Measurements from ENCODE around the gene RASL10A. TPM values are rescaled to one million over a fixed set of nuclear protein-coding genes. Genes with fewer than 3 reads are reported as not detected.
A peak's percentile ranks its signal among the peaks of the same experiment; 100 is the strongest.

Gene RASL10A
- total and polyA plus RNA-seq, 5 donors, result 1.1 to 2.9 (median 1.4) TPM

GRCh38 chr22:29330753-29331152, 15.3 kb upstream of the RASL10A start:
- Histone ChIP-seq H3K4me1 (ENCODE audit: control insufficient read depth, insufficient read depth, low read length) (peaks cover 2% of the 10 kb centered on the region), H3K27me3 (ENCODE audit: control insufficient read depth, insufficient read depth) (no peaks in the 10 kb centered on the region), H3K27ac (ENCODE audit: low read length) (no peak overlapping the region), H3K4me3 (ENCODE audit: low read length) (no peak overlapping the region), H3K9me3 (ENCODE audit: control insufficient read depth, low read length) (no peaks in the 10 kb centered on the region)
- DNase-seq, result peak; percentile 77 to 86 (median 83)
- ATAC-seq, result peak; percentile 37 to 71
- WGBS, result 50% methylated on average over 9 of the region's 9 CpGs
- intact Hi-C loops (cut with DNase I), result no loop called here

GRCh38 chr22:29330291-29330690, 14.8 kb upstream of the RASL10A start:
- ATAC-seq, result no peak
- Histone ChIP-seq H3K9me3 (ENCODE audit: control insufficient read depth, low read length) (no peaks in the 10 kb centered on the region), H3K4me1 (ENCODE audit: control insufficient read depth, insufficient read depth, low read length) (peaks cover 2% of the 10 kb centered on the region), H3K27me3 (ENCODE audit: control insufficient read depth, insufficient read depth) (no peaks in the 10 kb centered on the region), H3K4me3 (ENCODE audit: low read length) (no peak overlapping the region), H3K27ac (ENCODE audit: low read length) (no peak overlapping the region)
- intact Hi-C loops (cut with DNase I), result no loop called here
- peak in 2 of 3 donors; percentile 35 to 39 for DNase-seq
- 86% methylated on average over 19 of the region's 19 CpGs for WGBS

GRCh38 chr22:29329581-29329980, 14.1 kb upstream of the RASL10A start:
- ATAC-seq (no peak), DNase-seq (peak in 1 of 3 donors; percentile 31)
- Histone ChIP-seq H3K27me3 (ENCODE audit: control insufficient read depth, insufficient read depth) (no peaks in the 10 kb centered on the region), H3K4me1 (ENCODE audit: control insufficient read depth, insufficient read depth, low read length) (peaks cover 2% of the 10 kb centered on the region), H3K4me3 (ENCODE audit: low read length) (no peak overlapping the region), H3K27ac (ENCODE audit: low read length) (no peak overlapping the region), H3K9me3 (ENCODE audit: control insufficient read depth, low read length) (no peaks in the 10 kb centered on the region)
- WGBS, result 86% methylated on average over 11 of the region's 11 CpGs
- intact Hi-C loops (cut with DNase I), result no loop called here

- H3K27me3 ChIP-seq (ENCODE audit: control insufficient read depth, insufficient read depth), result no peaks in the 10 kb centered on the region
- no peak overlapping the region for H3K4me3 ChIP-seq (ENCODE audit: low read length)
- no peak overlapping the region for H3K27ac ChIP-seq (ENCODE audit: low read length)
- H3K4me1 ChIP-seq (ENCODE audit: control insufficient read depth, insufficient read depth, low read length), result peaks cover 2% of the 10 kb centered on the region
- DNase-seq, result peak in 2 of 3 donors; percentile 33 to 63
- intact Hi-C loops (cut with DNase I), result no loop called here
- ATAC-seq, result no peak
- no peaks in the 10 kb centered on the region for H3K9me3 ChIP-seq (ENCODE audit: control insufficient read depth, low read length)
- WGBS, result 79% methylated on average over 34 of the region's 34 CpGs
Observed at GRCh38 chr22:29328566-29329500, 13.3 kb upstream of the RASL10A start.

- Histone ChIP-seq H3K9me3 (ENCODE audit: control insufficient read depth, low read length) (no peaks in the 10 kb centered on the region), H3K27me3 (ENCODE audit: control insufficient read depth, insufficient read depth) (no peaks in the 10 kb centered on the region), H3K4me3 (ENCODE audit: low read length) (no peak overlapping the region), H3K27ac (ENCODE audit: low read length) (no peak overlapping the region), H3K4me1 (ENCODE audit: control insufficient read depth, insufficient read depth, low read length) (peaks cover 2% of the 10 kb centered on the region)
- 82% methylated on average over 5 of the region's 5 CpGs for WGBS
- DNase-seq, result peak in 1 of 3 donors; percentile 33
- intact Hi-C loops (cut with DNase I), result no loop called here
- ATAC-seq, result no peak
Observed at GRCh38 chr22:29328055-29328454, 12.6 kb upstream of the RASL10A start.

GRCh38 chr22:29327089-29327764, 11.7 kb upstream of the RASL10A start:
- 80% methylated on average over 15 of the region's 15 CpGs for WGBS
- ATAC-seq, result no peak
- Histone ChIP-seq H3K9me3 (ENCODE audit: control insufficient read depth, low read length) (no peaks in the 10 kb centered on the region), H3K27me3 (ENCODE audit: control insufficient read depth, insufficient read depth) (no peaks in the 10 kb centered on the region), H3K27ac (ENCODE audit: low read length) (no peak overlapping the region), H3K4me1 (ENCODE audit: control insufficient read depth, insufficient read depth, low read length) (peaks cover 2% of the 10 kb centered on the region), H3K4me3 (ENCODE audit: low read length) (no peak overlapping the region)
- DNase-seq, result peak in 2 of 3 donors; percentile 55 to 57
- intact Hi-C loops (cut with DNase I), result no loop called here

GRCh38 chr22:29326481-29326880, 11.0 kb upstream of the RASL10A start:
- intact Hi-C loops (cut with DNase I), result no loop called here
- no peaks in the 10 kb centered on the region for H3K9me3 ChIP-seq (ENCODE audit: control insufficient read depth, low read length)
- WGBS, result 92% methylated on average over 10 of the region's 10 CpGs
- H3K27ac ChIP-seq (ENCODE audit: low read length), result no peak overlapping the region
- peaks cover 2% of the 10 kb centered on the region for H3K4me1 ChIP-seq (ENCODE audit: control insufficient read depth, insufficient read depth, low read length)
- ATAC-seq (no peak), DNase-seq (peak in 1 of 3 donors; percentile 53)
- no peaks in the 10 kb centered on the region for H3K27me3 ChIP-seq (ENCODE audit: control insufficient read depth, insufficient read depth)
- H3K4me3 ChIP-seq (ENCODE audit: low read length), result no peak overlapping the region

- Histone ChIP-seq H3K9me3 (ENCODE audit: control insufficient read depth, low read length) (no peaks in the 10 kb centered on the region), H3K4me1 (ENCODE audit: control insufficient read depth, insufficient read depth, low read length) (peaks cover 2% of the 10 kb centered on the region), H3K27me3 (ENCODE audit: control insufficient read depth, insufficient read depth) (no peaks in the 10 kb centered on the region), H3K4me3 (ENCODE audit: low read length) (no peak overlapping the region), H3K27ac (ENCODE audit: low read length) (no peak overlapping the region)
- ATAC-seq (no peak), DNase-seq (peak in 2 of 3 donors; percentile 60 to 66)
- 49% methylated on average over 9 of the region's 9 CpGs for WGBS
- intact Hi-C loops (cut with DNase I), result no loop called here
Observed at GRCh38 chr22:29325785-29326315, 10.4 kb upstream of the RASL10A start.

GRCh38 chr22:29325356-29325755, 9.9 kb upstream of the RASL10A start:
- intact Hi-C loops (cut with DNase I), result no loop called here
- ATAC-seq, result no peak
- Histone ChIP-seq H3K9me3 (ENCODE audit: control insufficient read depth, low read length) (no peaks in the 10 kb centered on the region), H3K4me1 (ENCODE audit: control insufficient read depth, insufficient read depth, low read length) (peaks cover 2% of the 10 kb centered on the region), H3K4me3 (ENCODE audit: low read length) (no peak overlapping the region), H3K27ac (ENCODE audit: low read length) (no peak overlapping the region), H3K27me3 (ENCODE audit: control insufficient read depth, insufficient read depth) (no peaks in the 10 kb centered on the region)
- peak in 1 of 3 donors; percentile 7 for DNase-seq
- 79% methylated on average over 8 of the region's 8 CpGs for WGBS

GRCh38 chr22:29323641-29324040, 8.1 kb upstream of the RASL10A start:
- intact Hi-C loops (cut with DNase I), result no loop called here
- Histone ChIP-seq H3K4me1 (ENCODE audit: control insufficient read depth, insufficient read depth, low read length) (peaks cover 2% of the 10 kb centered on the region), H3K27me3 (ENCODE audit: control insufficient read depth, insufficient read depth) (no peaks in the 10 kb centered on the region), H3K9me3 (ENCODE audit: control insufficient read depth, low read length) (no peaks in the 10 kb centered on the region), H3K4me3 (ENCODE audit: low read length) (no peak overlapping the region), H3K27ac (ENCODE audit: low read length) (no peak overlapping the region)
- ATAC-seq (no peak), DNase-seq (no peak)

- no peaks in the 10 kb centered on the region for H3K9me3 ChIP-seq (ENCODE audit: control insufficient read depth, low read length)
- no peak overlapping the region for H3K4me3 ChIP-seq (ENCODE audit: low read length)
- intact Hi-C loops (cut with DNase I), result no loop called here
- 55% methylated on average over 1 of the region's 1 CpG for WGBS
- H3K27me3 ChIP-seq (ENCODE audit: control insufficient read depth, insufficient read depth), result no peaks in the 10 kb centered on the region
- no peak overlapping the region for H3K27ac ChIP-seq (ENCODE audit: low read length)
- H3K4me1 ChIP-seq (ENCODE audit: control insufficient read depth, insufficient read depth, low read length), result no peaks in the 10 kb centered on the region
- DNase-seq (no peak), ATAC-seq (no peak)
Observed at GRCh38 chr22:29320546-29320945, 5.0 kb upstream of the RASL10A start.
